Fibroblast of skin of right biceps (primary cell): ENCODE measurements around the gene PCDH8.

ENCODE experiments used
- DNase-seq: peaks from one replicate; pipeline ENCODE4 v3.0.0-alpha.2; 2013

PCDH8 gene

GRCh38 chr13:52848455-52849195 is at the start of gene PCDH8:
PCDH8 (minus strand) TSS chr13:52848640; CDS start chr13:52848436, 204 bp downstream.
- peak; percentile 1 for DNase-seq

GRCh38 chr13:52896827-52897659 is 48.6 kb upstream of the PCDH8 start:
- peak; percentile 3 for DNase-seq

- no peak for DNase-seq
These were observed 46.0 kb upstream of the PCDH8 start for GRCh38 chr13:52894413-52894812.

GRCh38 chr13:52892925-52893324 is 44.5 kb upstream of the PCDH8 start:
- no peak for DNase-seq

- no peak for DNase-seq
These were observed 43.3 kb upstream of the PCDH8 start for GRCh38 chr13:52891706-52892105.

- DNase-seq = no peak
These were observed 38.7 kb upstream of the PCDH8 start for GRCh38 chr13:52887165-52887564.

GRCh38 chr13:52885141-52885540 is 36.7 kb upstream of the PCDH8 start:
- no peak for DNase-seq

GRCh38 chr13:52884429-52885010 is 36.1 kb upstream of the PCDH8 start:
- peak; percentile 3 for DNase-seq

GRCh38 chr13:52882785-52883184 is 34.3 kb upstream of the PCDH8 start:
- no peak for DNase-seq

GRCh38 chr13:52879950-52880741 is 31.7 kb upstream of the PCDH8 start:
- no peak for DNase-seq

- no peak for DNase-seq
These were observed 30.4 kb upstream of the PCDH8 start for GRCh38 chr13:52878831-52879230.

GRCh38 chr13:52870143-52870542 is 21.7 kb upstream of the PCDH8 start:
- no peak for DNase-seq

GRCh38 chr13:52869621-52870020 is 21.2 kb upstream of the PCDH8 start:
- no peak for DNase-seq

- no peak for DNase-seq
These were observed 20.6 kb upstream of the PCDH8 start for GRCh38 chr13:52869050-52869449.

- DNase-seq = no peak
These were observed 19.8 kb upstream of the PCDH8 start for GRCh38 chr13:52868190-52868589.

- DNase-seq = no peak
These were observed 16.5 kb upstream of the PCDH8 start for GRCh38 chr13:52864941-52865340.

- DNase-seq = peak; percentile 5
These were observed 14.1 kb upstream of the PCDH8 start for GRCh38 chr13:52862358-52863206.

- DNase-seq = no peak
These were observed 4.0 kb upstream of the PCDH8 start for GRCh38 chr13:52852444-52852843.

- DNase-seq = peak; percentile 1
These were observed 2.9 kb upstream of the PCDH8 start for GRCh38 chr13:52851137-52851962.

GRCh38 chr13:52850396-52851136 is 2.1 kb upstream of the PCDH8 start:
- peak; percentile 49 for DNase-seq
